HG02981 (cell line): ENCODE measurements around the gene CIITA.

Experiments
- ATAC-seq: cut with Tn5 transposase; IDR thresholded peaks from one replicate; pipeline ENCODE4 v1.9.1; 2021; ENCODE audit warnings: mild to moderate bottlenecking, moderate library complexity; ENCODE audit not compliant: unreplicated experiment

Gene CIITA

DNA sequence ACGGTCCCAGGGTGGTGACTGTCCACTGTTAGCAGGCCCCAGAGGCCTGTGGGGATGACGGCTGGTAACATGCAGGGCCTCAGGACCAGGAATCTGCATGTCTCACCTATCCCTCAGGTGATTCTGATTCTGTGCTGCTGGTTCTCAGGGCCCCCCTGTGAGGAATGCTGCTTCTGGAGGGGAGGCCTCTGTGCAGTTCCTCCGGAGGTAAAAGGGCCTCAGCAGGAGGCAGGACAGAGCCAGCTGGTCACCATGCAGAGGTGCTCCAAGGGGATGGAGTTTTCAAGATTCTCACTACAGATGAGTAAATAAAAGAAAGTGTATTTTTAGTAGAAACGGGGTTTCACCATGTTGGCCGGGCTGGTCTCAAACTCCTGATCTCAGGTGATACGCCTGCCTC, 101.1 kb downstream of the CIITA start:
- no peak for ATAC-seq

DNA sequence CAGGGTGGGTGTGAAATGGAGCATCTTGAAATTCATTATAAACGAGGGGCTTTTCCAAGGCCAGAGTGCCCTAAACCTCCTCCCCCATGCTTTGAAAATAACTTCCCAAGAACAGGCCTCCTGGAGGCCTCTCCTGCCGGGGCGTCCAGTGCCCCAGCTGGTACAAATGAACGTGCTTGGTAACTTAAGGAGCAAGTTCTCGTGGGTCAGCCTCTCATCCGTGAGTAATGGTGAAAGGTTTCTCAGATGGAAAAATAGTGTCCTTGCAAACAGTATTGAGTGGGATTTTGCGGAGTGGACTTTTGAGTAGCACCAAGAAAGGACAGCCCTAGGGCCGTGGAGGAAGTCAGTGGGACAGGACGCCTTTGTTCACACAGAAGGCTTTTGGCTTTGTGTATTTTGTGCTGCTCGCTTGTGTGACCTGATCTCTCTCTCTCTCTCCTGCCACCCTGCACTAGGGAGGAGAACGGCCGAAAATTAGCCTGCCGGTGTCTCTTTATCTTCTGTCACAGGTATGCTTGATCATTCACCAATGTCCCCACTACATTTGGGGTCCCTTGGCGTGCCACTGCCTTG, 102.0 kb downstream of the CIITA start:
- no peak for ATAC-seq

DNA sequence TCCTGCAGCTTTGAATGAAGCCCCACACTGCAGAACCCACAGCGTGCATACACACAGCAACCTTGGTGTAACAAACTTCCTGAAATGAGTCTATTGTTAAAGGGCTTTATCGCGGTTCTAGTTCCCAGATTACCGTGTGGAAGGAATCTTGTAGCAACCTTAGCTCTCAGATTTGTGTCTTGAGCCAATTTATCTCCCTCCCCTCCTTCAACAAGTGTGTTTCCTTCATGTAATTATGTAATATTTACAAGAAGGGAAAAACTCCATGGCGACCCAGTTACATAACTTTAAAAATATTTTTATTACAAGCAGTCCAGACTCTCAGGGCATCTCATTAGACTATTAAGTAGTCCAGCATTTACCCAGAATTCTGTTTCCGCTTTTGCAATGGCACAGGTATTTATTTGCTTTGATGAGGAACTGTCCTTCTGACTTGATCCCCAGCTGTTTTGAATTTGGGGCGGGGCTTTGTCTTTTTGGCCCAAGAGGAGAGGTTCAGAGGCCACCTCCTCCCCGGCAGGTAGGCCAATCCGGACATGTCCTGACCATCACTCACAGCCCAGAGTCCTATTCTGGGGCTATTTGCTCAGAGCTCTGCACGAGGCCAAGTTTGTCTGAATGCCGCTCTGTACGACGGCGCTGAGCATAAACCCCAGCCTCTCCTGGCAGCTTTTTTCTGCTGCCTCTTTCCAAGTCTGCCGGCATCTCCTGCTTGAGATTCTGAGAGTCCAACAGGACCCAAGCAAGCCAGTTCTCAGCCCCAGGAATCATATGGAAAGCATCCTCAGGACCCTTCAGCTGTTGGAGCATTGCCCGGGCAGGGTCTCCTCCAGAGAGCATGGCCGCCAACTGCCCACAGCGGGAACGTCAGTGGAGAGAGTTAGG, 103.0 kb downstream of the CIITA start:
- ATAC-seq: no peak

DNA sequence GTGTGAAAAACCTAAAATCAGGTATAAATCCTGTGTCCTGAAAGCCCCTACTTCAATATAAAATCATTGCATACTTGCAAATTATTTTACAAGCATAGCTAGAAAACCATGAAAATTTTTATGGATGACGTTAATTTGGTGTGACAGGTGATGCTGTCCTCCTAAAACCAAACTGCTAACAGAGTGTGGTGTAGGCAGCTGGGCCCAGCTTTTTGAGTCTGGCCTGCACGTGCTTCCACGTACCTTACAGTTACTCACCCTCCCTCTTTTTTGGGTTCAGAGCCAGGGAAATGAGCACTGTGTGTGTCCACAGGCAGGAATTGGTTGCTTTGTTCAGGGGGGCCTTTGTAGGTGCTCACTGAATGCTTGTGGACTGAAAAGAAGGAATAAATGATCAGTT, 103.8 kb downstream of the CIITA start:
- ATAC-seq: no peak

DNA sequence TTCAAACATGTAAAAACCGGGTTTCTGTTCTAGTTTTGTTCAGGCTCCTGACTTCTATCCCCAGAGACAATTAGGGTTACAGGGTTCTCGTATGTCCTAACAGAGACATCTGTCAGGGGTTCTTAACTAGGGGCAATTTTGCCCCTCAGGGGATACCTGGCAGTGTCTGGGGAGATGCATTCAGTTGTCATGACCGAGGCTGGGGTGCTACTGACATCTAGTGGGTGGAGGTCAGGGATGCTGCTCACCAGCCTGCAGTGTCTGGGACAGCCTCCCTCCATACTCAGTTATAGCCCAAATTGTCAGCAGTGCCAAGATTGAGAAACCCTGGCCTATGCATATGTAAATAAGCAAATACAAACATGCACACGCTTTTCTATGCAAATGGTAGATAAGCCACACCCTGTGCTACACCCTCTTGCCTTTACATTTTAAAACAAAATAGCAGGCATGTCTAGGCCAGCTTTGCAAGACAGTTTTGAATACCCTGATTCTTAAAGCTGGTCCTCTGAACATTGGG, 104.8 kb downstream of the CIITA start:
- ATAC-seq: peak; percentile 68

DNA sequence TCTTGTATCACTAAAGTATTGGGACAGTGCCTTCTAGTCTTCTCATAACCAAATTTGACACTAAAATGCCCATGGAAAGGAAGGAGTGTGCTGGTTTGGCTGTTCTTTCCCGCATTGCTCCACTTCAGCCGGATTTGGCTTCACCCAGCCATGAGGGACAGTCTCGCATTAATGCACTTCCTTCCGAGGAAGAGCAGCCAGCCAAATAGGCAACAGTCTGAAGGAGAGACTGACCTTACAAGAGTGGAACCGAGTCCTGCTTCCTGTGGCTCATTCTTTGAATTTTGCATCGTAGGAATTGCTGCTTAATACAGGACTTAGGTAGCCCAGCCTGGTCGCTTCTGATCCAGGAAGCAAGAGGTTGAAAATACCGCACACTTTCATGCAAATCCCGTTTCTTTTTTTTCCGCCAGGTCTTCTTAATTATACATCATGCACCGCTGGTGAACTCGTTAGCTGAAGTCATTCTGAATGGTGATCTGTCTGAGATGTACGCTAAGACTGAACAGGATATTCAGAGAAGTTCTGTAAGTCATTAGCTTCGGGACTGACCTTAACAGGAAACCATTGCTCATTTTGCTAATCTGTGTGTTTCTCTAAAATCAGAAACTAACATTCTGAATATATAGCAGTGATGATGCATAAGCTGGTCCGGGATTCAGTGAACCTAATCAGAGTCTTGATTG, 105.6 kb downstream of the CIITA start:
- ATAC-seq: peak; percentile 49

DNA sequence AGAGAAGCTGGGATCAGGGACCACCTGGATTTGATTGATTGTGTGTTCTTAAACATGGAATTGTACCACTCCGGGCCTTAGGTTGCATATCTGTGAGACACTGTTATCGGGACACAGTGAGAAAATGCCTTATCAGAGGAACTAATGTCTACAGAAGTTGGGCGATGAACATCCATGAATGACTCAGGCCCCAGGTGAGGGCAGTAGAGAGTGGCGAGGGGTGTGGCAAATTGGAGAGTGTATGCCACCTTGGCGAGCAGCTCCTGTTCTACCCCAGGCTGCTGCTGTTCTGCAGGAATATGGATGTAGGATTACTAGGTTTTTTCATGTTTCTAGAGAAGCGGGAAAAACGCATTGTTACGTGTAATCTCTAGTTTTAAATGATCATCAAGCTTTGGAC, 106.2 kb downstream of the CIITA start:
- ATAC-seq: no peak

DNA sequence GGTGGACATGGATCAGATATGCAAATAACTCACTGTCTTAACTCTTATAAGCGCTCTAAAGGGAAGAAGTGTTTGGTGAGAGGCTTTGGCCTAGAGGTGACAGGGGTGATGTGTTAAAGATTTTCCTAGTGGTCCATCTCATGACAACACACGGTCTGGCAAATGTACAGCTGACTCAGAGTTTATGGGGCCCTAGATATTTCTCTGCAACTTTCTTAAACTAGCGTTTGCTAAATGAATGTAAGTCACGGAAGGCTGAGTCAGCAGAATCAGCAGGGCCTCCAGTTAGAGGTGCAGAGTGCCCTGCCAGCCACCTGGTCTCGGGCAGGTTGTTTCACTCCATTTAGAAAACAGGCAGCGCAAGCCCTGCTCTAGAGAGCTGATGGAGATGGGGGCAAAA, 107.5 kb downstream of the CIITA start:
- ATAC-seq: no peak
